Hindlimb muscle (tissue), 1 donor: ENCODE measurements around the gene HYKK. TPM values are rescaled to one million over a fixed set of nuclear protein-coding genes. Genes with fewer than 3 reads are reported as not detected.
"Not testable (repeated sequence)": the region's sequence is repeated elsewhere in the genome, so short reads cannot be mapped to it uniquely, and the experiment has no call there.

Experiments
- DNase-seq: peaks from one replicate; pipeline ENCODE4 v3.0.0-alpha.2; 2013
- polyA plus RNA-seq: library from polyadenylated mRNA; unstranded; fragments of 120-200 nt; gene quantifications from one replicate; pipeline ENCODE4 v1.2.1, GENCODE V29; 2013; ENCODE audit not compliant: insufficient read length

Gene HYKK
- polyA plus RNA-seq, 1 donor, result 2.3 TPM

DNA sequence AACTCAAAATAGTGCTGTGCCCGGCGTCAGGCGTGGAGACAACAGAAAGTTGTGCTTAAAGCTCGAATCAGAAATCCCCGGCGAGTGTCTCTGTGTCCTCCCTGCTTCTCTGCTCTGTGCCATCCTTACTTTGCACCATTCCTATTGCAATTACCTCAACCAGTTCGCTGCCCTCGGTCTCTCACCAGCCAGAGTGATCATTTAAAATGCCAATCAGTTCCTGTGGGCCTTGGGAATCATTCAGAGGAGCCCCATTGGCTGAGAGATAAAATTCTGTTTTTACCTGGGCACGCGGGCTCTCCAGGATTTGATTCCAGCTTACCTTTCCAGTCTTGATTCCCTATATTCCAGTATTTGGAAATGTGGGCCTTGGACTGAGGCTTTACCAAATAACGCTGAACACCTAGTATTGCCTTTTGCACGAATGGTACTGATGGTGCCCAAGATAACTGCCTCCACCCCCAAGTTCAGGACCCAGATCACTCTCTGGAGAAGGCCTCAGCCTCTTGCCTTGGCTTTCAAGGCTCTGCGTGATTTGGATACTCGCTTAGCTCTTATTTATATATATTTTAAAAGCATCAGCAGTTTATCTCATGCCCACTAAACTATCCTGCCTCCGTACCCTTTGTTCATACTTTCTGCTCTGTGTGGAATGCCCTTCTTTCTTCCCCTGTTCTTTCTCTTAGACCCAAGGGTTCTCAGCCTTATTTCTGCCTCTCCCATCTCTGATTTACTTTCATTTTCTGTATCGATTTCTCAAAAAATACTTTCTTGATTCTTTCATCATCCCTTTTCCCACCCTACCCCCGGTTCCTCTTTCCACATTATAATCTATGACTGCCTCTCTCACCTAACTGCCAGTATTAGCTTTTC, 33.7 kb downstream of the HYKK start:
- no peak for DNase-seq

DNA sequence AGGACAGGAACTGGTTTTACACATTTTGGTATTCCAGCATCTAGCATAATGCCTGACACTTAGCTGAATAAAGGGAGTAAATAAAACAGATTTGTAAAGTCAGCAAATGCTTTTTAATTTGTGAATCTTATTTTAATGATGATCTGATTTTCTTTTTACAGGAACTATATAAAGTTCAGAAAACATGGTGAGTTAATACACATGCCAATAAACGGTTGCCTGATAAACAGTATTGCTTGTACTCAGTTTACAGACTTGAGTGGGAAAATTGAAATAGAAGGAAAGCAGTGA, 34.3 kb downstream of the HYKK start:
- no peak for DNase-seq

DNA sequence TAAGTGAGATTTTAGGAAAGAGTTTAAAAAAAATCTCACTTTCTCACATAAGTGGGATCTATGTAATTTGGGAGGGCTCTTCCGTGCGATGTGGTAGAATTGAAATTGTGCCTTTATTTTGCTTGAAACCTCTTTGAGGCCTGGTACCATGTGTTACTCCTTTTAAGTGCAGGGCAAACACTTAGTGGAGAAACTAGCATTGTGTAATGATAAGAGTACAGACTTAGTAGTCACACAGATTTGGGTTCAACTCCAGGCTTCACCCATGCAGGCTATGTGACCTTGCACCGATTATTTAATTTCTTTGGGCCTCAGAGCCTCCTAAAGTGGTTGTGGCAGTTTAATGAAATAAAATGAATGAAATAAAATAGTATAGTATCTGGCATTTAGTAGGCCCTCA, 35.3 kb downstream of the HYKK start:
- no peak for DNase-seq

DNA sequence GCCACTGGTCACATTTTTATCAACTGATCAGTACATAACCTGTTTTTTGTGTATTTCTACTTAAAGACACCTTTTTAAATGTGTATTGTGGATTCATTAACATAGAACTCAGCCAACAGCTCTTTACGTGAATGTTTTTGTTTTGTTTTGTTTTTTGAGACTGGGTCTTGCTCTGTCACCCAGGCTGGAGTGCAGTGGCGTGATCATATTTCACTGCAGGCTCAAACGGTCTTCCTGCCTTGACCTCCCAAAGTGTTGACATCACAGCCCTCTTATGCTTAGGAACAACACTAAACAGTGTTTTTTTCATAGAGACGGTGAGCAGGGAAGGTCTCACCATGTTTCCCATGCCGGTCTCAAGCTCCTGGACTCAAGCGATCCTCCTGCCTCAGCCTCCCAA, 42.8 kb downstream of the HYKK start:
- DNase-seq, result no peak

DNA sequence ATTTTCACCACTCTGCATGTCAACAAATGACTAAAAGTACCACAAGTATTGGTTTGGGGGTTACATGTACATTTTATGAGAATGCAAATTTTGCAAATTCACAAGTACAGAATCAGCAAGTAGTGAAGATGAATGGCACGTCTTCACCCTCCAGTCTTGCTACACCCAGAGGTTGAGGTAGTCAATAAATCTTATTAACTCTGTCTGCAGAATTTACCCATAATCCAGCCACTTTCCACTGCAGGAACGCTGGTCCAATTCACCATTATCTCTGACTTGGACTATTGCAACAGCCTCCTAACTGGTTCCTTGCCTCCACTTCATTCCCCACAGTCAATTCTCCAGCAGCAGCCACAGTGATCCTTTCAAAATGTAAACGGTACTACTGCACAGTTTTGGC, 43.4 kb downstream of the HYKK start:
- no peak for DNase-seq

DNA sequence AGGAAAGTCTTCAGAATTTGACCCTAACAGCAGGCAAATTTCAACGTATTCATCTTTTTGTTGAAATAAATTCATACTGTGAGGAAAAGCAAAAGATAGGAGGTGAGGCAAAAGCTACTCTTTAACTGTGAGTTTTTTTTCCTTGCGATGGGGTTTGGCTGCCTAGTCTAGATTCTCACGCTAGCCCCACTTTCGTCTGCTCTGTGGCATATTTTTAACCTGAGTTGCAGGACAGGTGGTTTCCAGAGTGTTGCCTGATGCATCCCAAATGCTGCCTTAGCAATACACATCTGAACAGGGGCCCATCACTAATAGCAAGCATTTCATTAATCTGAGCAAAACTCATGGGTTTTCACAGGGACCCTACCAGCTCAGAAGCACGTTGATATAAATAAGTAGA, 44.5 kb downstream of the HYKK start:
- no peak for DNase-seq

DNA sequence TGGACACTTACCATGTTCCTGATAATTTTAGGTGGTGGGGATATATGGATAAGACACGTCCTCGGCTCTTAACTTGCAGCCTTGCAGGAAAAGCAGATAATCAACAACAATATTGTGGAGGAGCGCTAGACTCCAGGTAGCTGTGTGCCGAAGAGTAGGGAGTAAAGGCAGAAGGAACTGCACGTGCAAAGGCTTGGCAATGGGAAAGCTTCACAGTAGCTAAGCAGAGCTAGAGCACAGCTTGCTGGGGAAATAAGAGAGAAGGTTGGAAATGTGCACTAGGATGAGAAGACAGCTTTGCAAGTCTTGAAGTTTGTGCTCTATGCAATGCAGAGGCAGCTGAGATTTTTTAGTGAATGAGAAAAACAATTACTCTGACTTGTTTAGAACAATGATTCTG, 45.2 kb downstream of the HYKK start:
- DNase-seq, result no peak

DNA sequence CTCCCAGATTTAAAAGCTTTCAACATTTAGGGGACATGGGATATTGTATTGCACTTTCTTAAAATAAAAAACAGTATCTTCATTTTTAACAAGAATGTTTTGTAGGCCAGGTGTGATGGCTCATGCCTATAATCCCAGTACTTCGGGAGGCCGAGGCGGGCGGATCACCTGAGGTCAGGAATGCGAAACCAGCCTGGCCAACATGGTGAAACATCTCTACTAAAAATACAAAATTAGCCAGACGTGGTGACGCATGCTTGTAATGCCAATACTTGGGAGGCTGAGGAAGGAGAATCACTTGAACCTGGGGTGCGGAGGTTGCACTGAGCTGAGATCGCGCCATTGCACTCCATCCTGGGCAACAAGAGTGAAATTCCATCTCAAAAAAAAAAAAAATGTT, 52.8 kb downstream of the HYKK start:
- not testable (repeated sequence) for DNase-seq

DNA sequence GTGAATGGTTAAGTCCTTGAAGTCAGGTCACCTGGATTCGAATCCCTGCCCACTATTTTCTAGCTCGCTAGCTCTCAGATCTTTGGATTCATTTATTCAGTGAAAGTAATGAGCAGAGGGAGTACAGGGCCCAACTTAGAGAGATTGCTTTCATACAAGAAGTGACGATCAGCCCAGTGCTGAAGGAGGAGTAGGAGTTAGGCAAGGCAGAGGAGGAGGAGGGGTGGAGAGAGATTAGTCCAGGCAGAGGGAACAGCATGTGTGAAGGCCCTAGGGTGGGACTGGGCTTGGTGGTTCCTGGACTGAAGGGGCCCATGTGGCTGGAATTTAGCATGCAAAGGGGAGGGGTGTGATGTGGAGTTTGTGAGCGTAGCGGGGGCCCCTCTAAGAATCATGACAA, 54.1 kb downstream of the HYKK start:
- no peak for DNase-seq

DNA sequence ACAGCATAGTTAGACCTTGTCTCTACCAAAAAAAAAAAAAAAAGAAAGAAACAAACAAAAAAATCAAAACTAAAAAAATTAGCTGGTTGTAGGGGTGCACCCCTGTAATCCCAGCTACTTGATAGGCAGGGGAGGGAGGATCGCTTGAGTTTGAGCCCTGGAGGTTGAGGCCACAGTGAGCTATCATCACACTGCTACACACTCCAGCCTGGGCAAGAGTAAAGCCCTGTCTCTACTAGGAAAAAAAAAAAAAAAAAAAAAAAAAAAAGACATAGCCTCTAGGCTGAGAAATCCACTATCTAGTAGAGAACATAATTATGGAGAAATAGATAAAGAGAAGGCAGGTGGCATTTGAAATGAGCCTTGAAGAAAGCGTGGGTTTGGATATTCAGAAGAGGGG, 55.7 kb downstream of the HYKK start:
- DNase-seq, result no peak

DNA sequence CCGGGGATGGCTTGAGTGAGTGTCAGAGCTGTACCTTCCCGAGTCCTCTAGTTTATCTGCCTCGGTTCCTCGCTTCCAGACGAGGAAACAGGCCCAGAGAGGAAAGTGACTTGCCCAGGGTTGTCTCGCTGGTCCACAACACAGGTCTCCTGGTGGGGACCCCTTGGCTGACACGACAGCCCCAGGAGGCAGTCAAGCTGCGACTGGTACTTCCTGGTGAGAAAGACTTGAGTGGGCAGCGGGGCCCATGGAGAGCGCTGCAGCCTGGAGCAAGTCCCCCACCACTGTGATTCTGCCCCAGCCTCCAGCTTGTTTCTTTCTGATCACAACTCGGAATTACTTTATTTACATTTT, 57.3 kb downstream of the HYKK start:
- no peak for DNase-seq

DNA sequence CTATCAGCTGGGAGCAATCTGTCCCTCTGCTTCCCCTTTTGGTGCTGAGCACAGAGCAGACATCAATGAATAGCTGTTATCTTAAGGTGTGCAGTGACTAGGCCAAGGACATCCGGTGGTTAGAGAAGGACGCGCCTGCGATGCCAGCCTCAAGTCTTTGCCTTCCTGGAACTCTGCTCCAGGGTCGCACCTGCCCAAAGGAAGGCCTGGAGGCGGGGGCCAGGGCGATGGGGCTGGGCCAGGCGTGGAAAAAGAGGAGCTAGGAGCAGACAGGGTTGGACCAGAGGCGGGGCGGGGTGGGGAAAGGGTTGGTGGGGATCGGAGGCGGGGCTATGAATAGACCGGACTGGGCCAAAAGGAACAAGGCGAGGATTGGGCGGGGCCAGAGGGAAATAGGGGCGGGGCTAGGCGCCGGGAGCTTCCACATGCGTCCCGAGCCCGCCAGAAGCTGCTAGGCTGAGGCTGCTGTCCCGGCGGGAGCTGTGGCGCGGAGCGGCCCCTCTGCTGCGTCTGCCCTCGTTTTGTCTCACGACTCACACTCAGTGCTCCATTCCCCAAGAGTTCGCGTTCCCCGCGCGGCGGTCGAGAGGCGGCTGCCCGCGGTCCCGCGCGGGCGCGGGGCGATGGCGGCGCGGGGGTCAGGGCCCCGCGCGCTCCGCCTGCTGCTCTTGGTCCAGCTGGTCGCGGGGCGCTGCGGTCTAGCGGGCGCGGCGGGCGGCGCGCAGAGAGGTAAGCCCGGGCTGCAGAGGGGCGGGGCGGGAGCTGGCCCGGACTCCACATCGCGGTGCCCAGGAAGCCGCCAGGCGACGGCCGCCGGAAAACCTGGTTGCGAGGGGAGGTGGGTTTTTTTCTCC, 57.9 kb downstream of the HYKK start, which contains the start of gene CHRNA5:
CHRNA5 (plus strand) TSS at position 424 of the 854 bp plus-strand sequence; CDS start at position 624, 200 bp downstream.
- peak; percentile 58 for DNase-seq

DNA sequence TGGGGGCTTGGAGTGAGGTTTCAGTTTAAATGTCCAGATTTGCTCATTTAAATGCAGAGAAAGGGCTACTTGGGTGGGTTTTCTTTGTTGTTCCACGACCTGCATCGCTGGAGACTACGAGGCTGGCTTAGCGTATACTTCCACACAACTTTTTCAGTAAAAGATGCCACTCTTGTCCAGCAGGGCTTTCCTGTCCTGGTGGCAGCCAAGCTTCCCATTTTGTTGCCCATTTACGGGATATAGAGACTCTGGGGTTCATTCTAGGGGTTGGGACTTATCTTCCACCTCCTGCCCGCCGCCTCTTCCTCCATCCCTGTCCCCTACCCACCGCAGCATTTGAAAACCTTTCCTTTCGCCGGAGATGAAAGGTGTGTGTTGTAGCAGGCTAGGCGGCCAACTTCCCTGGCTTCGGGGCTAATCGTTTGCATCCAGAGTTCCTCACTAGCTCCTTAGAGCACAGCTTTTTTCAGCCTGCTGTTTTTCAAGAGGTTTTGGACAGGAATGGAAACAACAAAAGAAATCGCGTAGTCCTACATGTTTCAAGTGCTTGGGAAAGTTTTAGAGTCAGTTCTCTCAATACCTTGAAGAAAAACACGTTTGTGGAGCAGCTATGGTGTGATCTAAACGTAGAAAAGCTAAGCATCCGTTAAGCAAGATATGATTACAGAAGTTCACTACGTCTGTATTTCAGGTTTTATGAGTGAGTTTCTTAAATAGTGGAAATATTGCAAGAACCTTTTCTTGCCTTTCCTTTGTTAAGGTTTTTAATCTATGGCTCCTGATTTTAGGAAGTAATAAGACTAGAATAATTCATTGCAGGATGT, 58.8 kb downstream of the HYKK start:
- DNase-seq, result no peak

DNA sequence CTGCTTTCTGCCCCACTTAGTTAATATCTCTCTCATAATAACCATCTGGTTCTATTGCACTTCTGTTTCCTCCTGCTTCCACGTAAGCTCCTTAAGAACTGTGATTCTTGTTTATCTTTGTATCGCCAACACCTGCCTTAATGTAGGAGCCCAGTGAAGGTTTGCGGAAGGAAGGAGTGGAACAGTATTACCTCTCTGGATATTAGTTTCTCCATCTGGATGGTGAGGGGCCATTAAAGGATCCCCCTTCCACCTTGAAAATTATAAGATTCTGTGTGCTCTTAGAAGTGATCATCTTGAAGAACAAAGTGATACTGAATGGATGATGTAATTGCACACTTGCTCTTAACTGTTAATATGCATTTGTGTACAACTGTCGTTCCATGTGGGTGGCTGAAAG, 60.2 kb downstream of the HYKK start:
- DNase-seq, result no peak

DNA sequence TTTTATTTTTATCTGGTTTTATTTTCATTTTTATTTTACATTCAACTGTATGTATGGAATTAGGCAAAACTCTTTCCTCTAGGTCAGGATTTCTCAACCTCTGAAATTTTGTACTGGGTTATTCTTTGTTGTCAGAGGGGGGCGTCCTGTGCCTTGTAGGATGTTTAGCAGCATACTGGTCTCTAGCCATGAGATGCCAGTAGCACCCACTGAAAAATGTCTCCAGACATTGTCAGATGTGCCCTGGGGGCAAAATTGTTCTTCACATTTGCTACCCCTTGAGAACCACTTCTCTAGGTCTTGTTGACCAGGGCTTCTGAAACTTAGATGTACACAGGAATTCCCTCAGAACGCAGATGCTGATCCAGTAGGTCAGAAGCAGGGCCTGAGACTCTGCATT, 63.3 kb downstream of the HYKK start:
- DNase-seq, result no peak

DNA sequence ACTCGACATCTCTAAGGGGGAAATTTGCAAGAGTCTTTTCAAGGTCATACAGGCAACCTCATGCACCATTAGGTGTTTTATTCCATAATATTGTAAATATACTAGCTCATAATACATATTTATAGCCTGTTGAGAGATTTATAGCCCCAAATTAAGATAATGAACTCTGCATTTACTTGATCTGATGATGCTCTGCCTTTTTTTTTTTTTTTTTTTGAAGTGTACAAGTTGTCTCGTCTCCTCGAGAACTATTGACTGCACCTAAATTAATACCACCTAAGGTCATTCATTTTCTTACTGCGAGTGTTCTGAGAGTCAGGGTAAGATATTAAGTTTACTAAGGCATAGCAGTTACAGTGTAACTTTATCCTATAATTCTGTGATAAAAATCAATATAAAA, 64.0 kb downstream of the HYKK start:
- no peak for DNase-seq

DNA sequence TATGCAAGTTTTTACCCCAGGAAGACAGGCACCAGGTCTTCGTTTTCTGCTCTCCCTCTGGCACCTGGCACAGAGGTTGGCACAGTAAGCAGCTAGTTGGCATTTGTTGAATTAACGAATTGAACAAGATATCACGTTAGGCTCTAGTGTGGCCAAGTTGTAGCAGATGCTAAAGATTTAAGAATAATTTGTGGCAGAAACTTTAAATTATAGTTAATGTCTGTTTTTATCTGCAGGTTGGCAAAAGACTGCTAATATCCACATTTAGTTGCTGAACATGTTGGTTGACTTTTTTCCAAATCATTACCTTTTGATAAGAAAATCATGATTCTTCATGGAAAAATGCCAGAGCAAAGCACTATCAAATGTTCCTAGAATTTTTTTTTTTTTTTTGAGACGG, 66.0 kb downstream of the HYKK start:
- no peak for DNase-seq

DNA sequence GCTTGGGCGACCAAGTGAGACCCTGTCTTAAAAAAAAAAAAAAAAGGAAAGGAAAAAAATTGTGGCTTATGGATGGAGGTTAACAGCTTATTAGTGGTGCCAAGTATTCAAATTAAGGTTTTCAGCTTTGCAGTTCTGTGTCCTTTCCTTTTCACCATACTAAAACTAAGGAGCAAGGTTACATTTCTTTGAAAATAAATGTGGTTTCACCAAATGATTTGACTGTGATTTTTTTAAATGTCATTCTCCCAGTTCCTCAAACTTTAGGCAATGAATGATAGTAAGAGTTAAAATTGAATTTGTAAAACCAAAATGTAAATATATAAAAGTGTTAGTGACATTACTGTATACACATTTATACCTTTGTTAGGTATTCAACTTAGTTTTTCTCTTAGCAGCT, 67.6 kb downstream of the HYKK start:
- no peak for DNase-seq

Other genes with a start within 250 kb of the HYKK start
- 77.5 TPM for gene DNAJA4, start 243.0 kb upstream of the HYKK start, polyA plus RNA-seq
- gene SKIC8, start 208.0 kb upstream of the HYKK start, polyA plus RNA-seq, result 50.2 TPM
- gene CRABP1, start 167.2 kb upstream of the HYKK start, polyA plus RNA-seq, result 9.2 TPM
- 36.8 TPM for gene IREB2, start 69.4 kb upstream of the HYKK start, polyA plus RNA-seq
- gene PSMA4, start 32.9 kb downstream of the HYKK start, polyA plus RNA-seq, result 116 TPM
- 1.3 TPM for gene CHRNA5, start 57.9 kb downstream of the HYKK start, polyA plus RNA-seq
- gene CHRNA3, start 113.4 kb downstream of the HYKK start, polyA plus RNA-seq, result 0.14 TPM
- 0.30 TPM for gene CHRNB4, start 133.6 kb downstream of the HYKK start, polyA plus RNA-seq